Gastrocnemius medialis (tissue), 4 donors: Measurements from ENCODE around the gene CDK10. TPM values are rescaled to one million over a fixed set of nuclear protein-coding genes. Genes with fewer than 3 reads are reported as not detected.
A peak's percentile ranks its signal among the peaks of the same experiment; 100 is the strongest.
"Not testable (repeated sequence)": the region's sequence is repeated elsewhere in the genome, so short reads cannot be mapped to it uniquely, and the experiment has no call there.

Experiments used
- ATAC-seq, 2 donors: fragments of 150-250 bp; one replicate each; pipeline ENCODE4 v1.9.1; 2016
- DNase-seq, 2 donors: peaks; one replicate each; pipeline ENCODE4 v3.0.0-alpha.2; 2019
- H3K27ac ChIP-seq, 4 donors: fragments of 200-600 bp; sonication (generic); 1 replicate in 1 of 4; 2 replicates in 3 of 4; pipeline ENCODE4 v1.5.1; 2016 to 2018; ENCODE audit warnings: mild to moderate bottlenecking in 2 of 4, moderate library complexity in 1 of 4
- H3K27me3 ChIP-seq, 3 donors: fragments of 200-600 bp; sonication (generic) in 2 of 3; 1 replicate in 1 of 3; 2 replicates in 2 of 3; pipeline versions ENCODE4 v1.5.1 to v1.6.0; 2016 to 2019; ENCODE audit warnings: mild to moderate bottlenecking in 1 of 3, moderate library complexity in 1 of 3
- H3K36me3 ChIP-seq, 2 donors: fragments of 200-600 bp; sonication (generic) in 1 of 2; one replicate each; pipeline ENCODE4 v1.5.1; 2017 to 2018
- H3K4me1 ChIP-seq, 2 donors: fragments of 200-600 bp; sonication (generic) in 1 of 2; one replicate each; pipeline ENCODE4 v1.5.1; 2016 to 2017; ENCODE audit warnings: mild to moderate bottlenecking in 2 of 2
- H3K4me3 ChIP-seq, 4 donors: fragments of 200-600 bp; sonication (generic) in 3 of 4; 1 replicate in 1 of 4; 2 replicates in 3 of 4; pipeline ENCODE4 v1.5.1; 2016 to 2019; ENCODE audit warnings: mild to moderate bottlenecking in 2 of 4
- H3K9me3 ChIP-seq, 3 donors: fragments of 200-600 bp; sonication (generic) in 2 of 3; 1 replicate in 1 of 3; 2 replicates in 2 of 3; pipeline ENCODE4 v1.5.1; 2016 to 2019
- CTCF ChIP-seq, 5 experiments: fragments of 450-650 bp in 3 of 5; fragments of 200-600 bp in 2 of 5; sonication (generic) in 2 of 5; IDR thresholded peaks in 4 of 5; conservative IDR thresholded peaks in 1 of 5; 1 replicate in 4 of 5; 2 replicates in 1 of 5; pipeline ENCODE4 v1.5.1; 2016 to 2019; ENCODE audit warnings: antibody characterized with exemption in 5 of 5, mild to moderate bottlenecking in 3 of 5, moderate library complexity in 3 of 5
- POLR2A ChIP-seq, 2 donors: fragments of 450-650 bp; IDR thresholded peaks; one replicate each; pipeline ENCODE4 v1.6.1; 2017; ENCODE audit warnings: antibody characterized with exemption in 2 of 2, mild to moderate bottlenecking in 2 of 2, moderate library complexity in 2 of 2
- in situ Hi-C, 4 donors: fragments of 200-750 bp; cut with MboI; loops; one replicate each; pipeline versions ENCODE4 v1.15.0 to v1.8.0; 2017; ENCODE audit warnings: low sequenced_read_pairs in 4 of 4
- intact Hi-C: fragments of 100-400 bp; cut with DNase I; formaldehyde crosslinking; loops from one replicate; pipeline ENCODE4 v1.15.1; 2023; ENCODE audit warnings: low total_unique reads
- total RNA-seq, 4 donors: library from RNA; depleted of rRNA; stranded (reverse); fragments of >200 nt; gene quantifications; one replicate each; pipeline versions ENCODE4 v1.1.0 to v1.2.3, GENCODE V29; 2016

The CDK10 gene
- total RNA-seq, 4 donors from 2014 or later, result 16.9 to 26.1 (median 19.7) TPM

- Histone ChIP-seq H3K4me1 (no peaks in the 10 kb centered on the region), H3K27ac (no peak overlapping the region), H3K36me3 (peaks cover 0 to 56% of the 10 kb centered on the region in 2 donors), H3K27me3 (no peaks in the 10 kb centered on the region), H3K9me3 (no peaks in the 10 kb centered on the region), H3K4me3 (no peak overlapping the region)
- intact Hi-C loops (no loop called here), in situ Hi-C loops (no loop called here)
- DNase-seq (no peak), ATAC-seq (no peak)
- TF ChIP-seq POLR2A (IDR thresholded peaks at IDR 0.05) (no peak), CTCF (IDR thresholded peaks at IDR 0.05 in 4 of 5, conservative IDR thresholded peaks at IDR 0.05 in 1 of 5) (no peak)
Observed at GRCh38 chr16:89693931-89694783, 7.7 kb downstream of the CDK10 start.

GRCh38 chr16:89694784-89695085 lies 8.2 kb downstream of the CDK10 start:
- H3K27ac ChIP-seq, H3K9me3 ChIP-seq, H3K4me1 ChIP-seq, H3K4me3 ChIP-seq, H3K27me3 ChIP-seq, ATAC-seq, in situ Hi-C loops, intact Hi-C loops: not testable (repeated sequence)
- H3K36me3 ChIP-seq, result peaks cover 0 to 56% of the 10 kb centered on the region in 2 donors
- peak in 1 of 2 donors; percentile 4 for DNase-seq

- H3K4me3 ChIP-seq, result no peak overlapping the region
- ATAC-seq, result no peak
- intact Hi-C loops (no loop called here), in situ Hi-C loops (no loop called here)
- no peak overlapping the region for H3K27ac ChIP-seq
- peaks cover 7% of the 10 kb centered on the region in 2 donors for H3K4me1 ChIP-seq
- peaks cover 0 to 55% of the 10 kb centered on the region in 2 donors for H3K36me3 ChIP-seq
- TF ChIP-seq POLR2A (IDR thresholded peaks at IDR 0.05), result no peak
- no peak for TF ChIP-seq CTCF (IDR thresholded peaks at IDR 0.05 in 4 of 5, conservative IDR thresholded peaks at IDR 0.05 in 1 of 5)
- H3K9me3 ChIP-seq, result no peaks in the 10 kb centered on the region
- DNase-seq, result peak in 1 of 2 donors; percentile 6
- H3K27me3 ChIP-seq, result no peaks in the 10 kb centered on the region
Observed at GRCh38 chr16:89695086-89695874, 8.8 kb downstream of the CDK10 start.

- ATAC-seq (no peak), DNase-seq (peak in 1 of 2 donors; percentile 20)
- peaks cover 15% of the 10 kb centered on the region in 2 donors for H3K4me1 ChIP-seq
- H3K36me3 ChIP-seq, result peaks cover 0 to 47% of the 10 kb centered on the region in 2 donors
- H3K4me3 ChIP-seq, result no peak overlapping the region
- H3K9me3 ChIP-seq, result no peaks in the 10 kb centered on the region
- intact Hi-C loops, result no loop called here
- TF ChIP-seq CTCF (IDR thresholded peaks at IDR 0.05 in 4 of 5, conservative IDR thresholded peaks at IDR 0.05 in 1 of 5) (no peak), POLR2A (IDR thresholded peaks at IDR 0.05) (no peak)
- H3K27ac ChIP-seq, result no peak overlapping the region
- peaks cover 0 to 5% (median 0%) of the 10 kb centered on the region in 3 donors for H3K27me3 ChIP-seq
- in situ Hi-C loops, result no loop called here
Observed at GRCh38 chr16:89695875-89696669, 9.6 kb downstream of the CDK10 start.
